ENCODE measurements around the gene RYR2.

DNA sequence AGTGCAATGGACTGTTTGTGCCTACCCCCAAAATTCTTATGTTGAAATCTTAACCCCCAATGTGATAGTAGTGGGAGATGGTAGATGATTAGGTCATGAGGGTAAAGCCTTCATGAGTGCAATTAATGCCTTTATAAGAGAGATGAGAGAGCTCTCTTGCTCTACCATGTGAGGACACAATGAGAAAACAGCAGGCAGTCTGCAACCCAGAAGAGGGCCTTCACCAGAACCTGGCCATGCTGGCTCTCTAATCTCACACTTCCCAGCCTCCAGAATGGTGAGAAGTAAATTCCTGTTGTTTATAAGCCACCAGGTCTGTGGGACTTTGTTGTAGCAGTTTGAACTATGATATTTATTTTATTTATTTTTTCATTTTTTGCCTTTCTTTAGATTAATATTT lies 21.0 kb downstream of the RYR2 start:
- TF ChIP-seq, protein P1, sequence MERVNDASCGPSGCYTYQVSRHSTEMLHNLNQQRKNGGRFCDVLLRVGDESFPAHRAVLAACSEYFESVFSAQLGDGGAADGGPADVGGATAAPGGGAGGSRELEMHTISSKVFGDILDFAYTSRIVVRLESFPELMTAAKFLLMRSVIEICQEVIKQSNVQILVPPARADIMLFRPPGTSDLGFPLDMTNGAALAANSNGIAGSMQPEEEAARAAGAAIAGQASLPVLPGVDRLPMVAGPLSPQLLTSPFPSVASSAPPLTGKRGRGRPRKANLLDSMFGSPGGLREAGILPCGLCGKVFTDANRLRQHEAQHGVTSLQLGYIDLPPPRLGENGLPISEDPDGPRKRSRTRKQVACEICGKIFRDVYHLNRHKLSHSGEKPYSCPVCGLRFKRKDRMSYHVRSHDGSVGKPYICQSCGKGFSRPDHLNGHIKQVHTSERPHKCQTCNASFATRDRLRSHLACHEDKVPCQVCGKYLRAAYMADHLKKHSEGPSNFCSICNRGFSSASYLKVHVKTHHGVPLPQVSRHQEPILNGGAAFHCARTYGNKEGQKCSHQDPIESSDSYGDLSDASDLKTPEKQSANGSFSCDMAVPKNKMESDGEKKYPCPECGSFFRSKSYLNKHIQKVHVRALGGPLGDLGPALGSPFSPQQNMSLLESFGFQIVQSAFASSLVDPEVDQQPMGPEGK (CRISPR knock-in tag; IDR thresholded peaks at IDR 0.05; ENCODE audit: borderline replicate concordance), result no peak
- TF ChIP-seq TOX (CRISPR knock-in tag; IDR thresholded peaks at IDR 0.05; ENCODE audit: borderline replicate concordance) (no peak), ARNTL (CRISPR knock-in tag; IDR thresholded peaks at IDR 0.05; ENCODE audit: borderline replicate concordance, low read depth) (no peak), ZNF8 (CRISPR knock-in tag; IDR thresholded peaks at IDR 0.05) (no peak), SNAI2 (CRISPR knock-in tag; IDR thresholded peaks at IDR 0.05) (no peak), GLIS3 (CRISPR knock-in tag; IDR thresholded peaks at IDR 0.05) (no peak)
- TF ChIP-seq, protein P2, sequence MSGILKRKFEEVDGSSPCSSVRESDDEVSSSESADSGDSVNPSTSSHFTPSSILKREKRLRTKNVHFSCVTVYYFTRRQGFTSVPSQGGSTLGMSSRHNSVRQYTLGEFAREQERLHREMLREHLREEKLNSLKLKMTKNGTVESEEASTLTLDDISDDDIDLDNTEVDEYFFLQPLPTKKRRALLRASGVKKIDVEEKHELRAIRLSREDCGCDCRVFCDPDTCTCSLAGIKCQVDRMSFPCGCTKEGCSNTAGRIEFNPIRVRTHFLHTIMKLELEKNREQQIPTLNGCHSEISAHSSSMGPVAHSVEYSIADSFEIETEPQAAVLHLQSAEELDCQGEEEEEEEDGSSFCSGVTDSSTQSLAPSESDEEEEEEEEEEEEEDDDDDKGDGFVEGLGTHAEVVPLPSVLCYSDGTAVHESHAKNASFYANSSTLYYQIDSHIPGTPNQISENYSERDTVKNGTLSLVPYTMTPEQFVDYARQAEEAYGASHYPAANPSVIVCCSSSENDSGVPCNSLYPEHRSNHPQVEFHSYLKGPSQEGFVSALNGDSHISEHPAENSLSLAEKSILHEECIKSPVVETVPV (CRISPR knock-in tag; IDR thresholded peaks at IDR 0.05), result no peak
